IPS DF 6.9 (cell line): ENCODE data around the gene C10orf90.

Experiments
- DNase-seq: peaks from one replicate; pipeline ENCODE4 v3.0.0-alpha.2; 2013; ENCODE audit warnings: low read depth, low spot score
- H3K27ac ChIP-seq: one replicate; pipeline ENCODE4 v1.5.1; 2013; ENCODE audit warnings: low read length, control low read depth
- H3K27me3 ChIP-seq: 2 replicates; pipeline ENCODE4 v1.6.1; 2013; ENCODE audit warnings: mild to moderate bottlenecking, low read length; ENCODE audit not compliant: control insufficient read depth, insufficient read depth
- H3K36me3 ChIP-seq: 2 replicates; pipeline ENCODE4 v1.6.1; 2013; ENCODE audit warnings: low read length; ENCODE audit not compliant: control insufficient read depth, insufficient read depth
- H3K4me1 ChIP-seq: 2 replicates; pipeline ENCODE4 v1.6.1; 2013; ENCODE audit warnings: low read length; ENCODE audit not compliant: control insufficient read depth, insufficient read depth
- H3K4me3 ChIP-seq: 2 replicates; pipeline ENCODE4 v1.5.1; 2013; ENCODE audit warnings: mild to moderate bottlenecking, low read length
- H3K9me3 ChIP-seq: 2 replicates; pipeline ENCODE4 v1.6.1; 2013; ENCODE audit warnings: low read length, inconsistent platforms; ENCODE audit not compliant: control insufficient read depth, insufficient read depth
- WGBS: extraction: QIAGEN DNeasy Blood & Tissue Kit; methylation state at CpG from one replicate; pipeline ENCODE4 v1.1.7; 2013; ENCODE audit warnings: mixed read lengths, missing lambda C conversion rate; ENCODE audit not compliant: insufficient read length, insufficient coverage; 5-methylcytosine and 5-hydroxymethylcytosine counted together

Gene C10orf90

DNA sequence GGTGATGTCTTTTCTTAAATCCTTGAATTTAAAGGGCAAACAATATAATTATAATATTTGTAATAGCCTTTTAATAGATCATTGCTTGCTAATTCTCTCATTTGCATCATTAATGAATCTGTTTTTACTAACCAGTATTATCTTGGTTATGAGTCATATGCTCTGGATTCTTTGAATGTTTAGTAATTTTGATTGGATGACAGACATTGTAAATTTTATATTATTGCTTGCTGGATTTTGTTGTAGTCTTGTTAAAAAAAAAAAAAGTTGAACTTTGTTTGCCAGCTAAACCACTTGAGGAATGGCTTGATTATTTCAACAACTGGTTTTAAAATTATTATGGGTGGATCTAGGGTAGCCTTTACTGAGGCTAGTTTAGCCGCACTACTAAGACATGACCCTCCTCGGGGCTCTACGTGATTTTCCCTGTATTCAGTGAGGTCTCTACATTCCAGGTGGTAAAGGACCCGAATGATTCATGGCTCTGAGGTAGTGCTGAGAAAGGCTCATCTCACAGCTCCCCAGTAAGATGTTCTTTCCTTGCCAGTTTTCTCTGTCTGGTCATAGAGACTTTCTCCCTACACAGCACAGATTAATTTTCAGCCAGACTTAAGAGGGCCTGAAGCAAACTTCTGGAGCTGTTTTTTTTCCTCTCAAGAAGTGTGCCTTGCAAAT, 8.5 kb downstream of the C10orf90 start:
- Histone ChIP-seq H3K27me3 (no peaks in the 10 kb centered on the region), H3K4me1 (no peaks in the 10 kb centered on the region)
- WGBS: no CpG with 5 or more reads among the region's 4 CpGs

DNA sequence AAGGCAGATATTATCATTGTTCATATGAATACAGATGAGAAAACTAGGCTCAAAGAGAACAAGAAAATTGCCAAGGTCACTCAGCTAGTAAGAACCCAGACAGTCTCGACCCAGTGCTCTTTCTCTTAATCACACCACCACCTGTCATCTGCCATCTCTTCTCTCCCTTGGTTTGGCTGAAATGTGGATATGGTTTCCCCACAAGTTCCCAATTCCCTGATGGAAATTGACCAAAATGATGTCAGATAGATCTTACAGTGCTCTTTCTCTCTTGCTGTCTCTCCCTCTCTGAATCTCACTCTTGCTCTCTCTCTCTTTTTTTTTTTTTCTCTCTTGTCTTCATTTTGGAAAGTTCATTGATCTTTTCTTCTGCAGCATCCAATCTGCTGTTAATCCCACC, 9.1 kb downstream of the C10orf90 start:
- Histone ChIP-seq H3K4me3 (no peak overlapping the region), H3K9me3 (no peaks in the 10 kb centered on the region), H3K36me3 (no peaks in the 10 kb centered on the region), H3K4me1 (no peaks in the 10 kb centered on the region), H3K27me3 (no peaks in the 10 kb centered on the region), H3K27ac (no peak overlapping the region)
- DNase-seq: no peak
- WGBS: no CpG with 5 or more reads among the region's 1 CpG

More for the DNA sequence above, 8.5 kb downstream of the C10orf90 start:
- H3K27ac ChIP-seq: no peak overlapping the region
- H3K4me3 ChIP-seq: no peak overlapping the region
- H3K36me3 ChIP-seq: no peaks in the 10 kb centered on the region
- no peak for DNase-seq
- no peaks in the 10 kb centered on the region for H3K9me3 ChIP-seq

DNA sequence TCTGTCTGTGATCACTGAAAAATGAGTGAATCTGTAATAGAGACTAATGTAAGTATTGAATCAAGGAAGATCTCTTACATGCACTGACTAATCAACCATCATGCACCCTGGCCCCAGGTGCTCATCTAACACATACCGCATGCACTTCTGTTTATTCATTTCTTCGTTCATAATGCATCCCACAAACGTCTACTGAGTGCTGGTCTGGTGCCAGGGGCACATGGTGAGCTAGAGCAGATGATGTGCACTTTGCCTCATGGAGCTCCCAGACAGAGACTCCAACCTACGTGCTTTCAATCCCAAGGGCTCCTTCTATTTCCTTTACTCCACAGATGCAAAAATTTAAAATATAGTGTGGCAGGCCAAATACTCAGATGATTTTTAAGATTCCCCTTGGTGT, 10.7 kb downstream of the C10orf90 start:
- no peak overlapping the region for H3K27ac ChIP-seq
- DNase-seq: no peak
- no peaks in the 10 kb centered on the region for H3K36me3 ChIP-seq
- WGBS: no CpG with 5 or more reads among the region's 4 CpGs
- no peak overlapping the region for H3K4me3 ChIP-seq
- no peaks in the 10 kb centered on the region for H3K4me1 ChIP-seq
- H3K9me3 ChIP-seq: no peaks in the 10 kb centered on the region
- H3K27me3 ChIP-seq: no peaks in the 10 kb centered on the region

DNA sequence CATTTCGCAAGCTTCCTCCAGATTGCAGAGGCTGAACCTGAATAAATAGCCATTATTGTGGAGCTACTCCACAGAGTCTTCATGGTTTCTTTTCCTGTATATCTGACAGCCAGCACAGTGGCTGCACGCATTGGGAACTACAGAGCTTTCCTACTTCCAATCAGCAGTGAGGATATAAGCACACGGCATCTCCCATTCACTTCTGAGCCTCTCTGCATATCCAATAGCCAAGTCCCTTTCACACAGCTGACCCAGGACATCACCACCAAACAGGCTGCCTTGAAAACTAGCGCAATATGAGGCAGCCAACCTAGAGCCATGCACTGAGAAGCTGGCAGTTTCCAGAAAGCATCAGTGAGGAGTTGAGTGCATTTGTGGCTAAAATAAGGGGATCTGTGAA, 11.6 kb downstream of the C10orf90 start:
- no peaks in the 10 kb centered on the region for H3K36me3 ChIP-seq
- no CpG with 5 or more reads among the region's 4 CpGs for WGBS
- no peaks in the 10 kb centered on the region for H3K27me3 ChIP-seq
- no peaks in the 10 kb centered on the region for H3K4me1 ChIP-seq
- no peaks in the 10 kb centered on the region for H3K9me3 ChIP-seq
- H3K4me3 ChIP-seq: no peak overlapping the region
- H3K27ac ChIP-seq: no peak overlapping the region
- DNase-seq: no peak

DNA sequence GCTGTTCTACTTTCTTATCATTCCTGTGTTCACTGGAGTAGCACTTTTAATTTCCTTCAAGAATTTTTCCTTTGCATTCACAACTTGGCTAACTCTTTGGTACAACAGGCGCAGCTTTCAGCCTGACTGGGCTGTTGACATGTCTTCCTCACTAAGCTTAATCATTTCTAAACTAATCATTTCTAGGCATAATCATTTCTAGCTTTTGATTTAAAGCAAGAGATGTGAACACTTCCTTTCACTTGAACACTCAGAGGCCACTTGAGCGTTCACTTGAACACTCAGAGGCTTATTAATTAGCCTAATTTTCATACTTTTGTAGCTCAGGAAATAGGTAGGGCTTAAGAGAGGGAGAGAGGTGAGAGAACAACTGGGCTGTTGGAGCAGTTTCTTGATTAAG, 15.9 kb downstream of the C10orf90 start:
- H3K36me3 ChIP-seq: no peaks in the 10 kb centered on the region
- no CpG with 5 or more reads among the region's 2 CpGs for WGBS
- no peak overlapping the region for H3K4me3 ChIP-seq
- H3K9me3 ChIP-seq: no peaks in the 10 kb centered on the region
- H3K27me3 ChIP-seq: no peaks in the 10 kb centered on the region
- no peak for DNase-seq
- no peak overlapping the region for H3K27ac ChIP-seq
- H3K4me1 ChIP-seq: no peaks in the 10 kb centered on the region

DNA sequence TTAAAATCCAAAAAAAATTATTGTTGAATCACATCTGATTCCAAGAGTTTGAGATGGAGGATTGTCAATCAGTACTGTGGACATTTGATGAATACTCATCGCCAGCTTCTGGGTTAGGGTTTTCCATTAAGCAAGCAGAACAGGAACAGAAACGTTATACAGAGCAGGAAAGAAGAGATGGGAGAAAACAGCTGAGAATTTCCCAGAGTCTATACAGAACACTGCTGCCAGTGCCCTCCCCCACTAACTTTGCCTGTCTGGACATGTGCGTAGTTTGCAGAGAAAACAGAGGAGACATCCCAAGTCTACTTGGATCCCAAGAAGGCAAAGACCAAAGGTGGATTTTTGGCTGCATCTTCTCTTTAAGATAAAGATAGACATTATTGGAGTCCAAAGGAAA, 19.0 kb downstream of the C10orf90 start:
- Histone ChIP-seq H3K27me3 (no peaks in the 10 kb centered on the region), H3K36me3 (no peaks in the 10 kb centered on the region), H3K9me3 (no peaks in the 10 kb centered on the region), H3K4me1 (no peaks in the 10 kb centered on the region), H3K27ac (no peak overlapping the region), H3K4me3 (no peak overlapping the region)
- DNase-seq: no peak
- no CpG with 5 or more reads among the region's 3 CpGs for WGBS

DNA sequence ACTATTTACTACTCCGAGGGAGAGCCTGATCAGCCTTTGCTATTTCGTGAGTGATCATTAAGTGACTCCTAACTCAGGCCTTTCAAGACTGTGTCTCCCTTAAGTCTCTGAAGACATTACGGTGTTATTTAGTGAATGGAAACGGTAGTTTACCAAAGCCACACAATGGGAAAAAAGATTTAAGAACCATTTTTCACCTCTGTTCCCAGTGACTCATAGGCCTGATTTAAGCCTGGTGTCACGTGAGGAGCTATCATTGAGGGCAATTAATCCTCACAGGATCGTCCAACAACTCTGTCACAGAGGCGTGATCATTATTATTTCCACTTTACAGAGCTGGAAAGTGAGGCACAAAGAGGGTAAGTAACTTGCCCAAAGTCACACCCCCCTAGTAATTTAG, 20.3 kb downstream of the C10orf90 start:
- no peaks in the 10 kb centered on the region for H3K36me3 ChIP-seq
- no CpG with 5 or more reads among the region's 7 CpGs for WGBS
- H3K4me1 ChIP-seq: no peaks in the 10 kb centered on the region
- H3K9me3 ChIP-seq: no peaks in the 10 kb centered on the region
- H3K27ac ChIP-seq: no peak overlapping the region
- H3K4me3 ChIP-seq: no peak overlapping the region
- H3K27me3 ChIP-seq: no peaks in the 10 kb centered on the region
- DNase-seq: no peak

DNA sequence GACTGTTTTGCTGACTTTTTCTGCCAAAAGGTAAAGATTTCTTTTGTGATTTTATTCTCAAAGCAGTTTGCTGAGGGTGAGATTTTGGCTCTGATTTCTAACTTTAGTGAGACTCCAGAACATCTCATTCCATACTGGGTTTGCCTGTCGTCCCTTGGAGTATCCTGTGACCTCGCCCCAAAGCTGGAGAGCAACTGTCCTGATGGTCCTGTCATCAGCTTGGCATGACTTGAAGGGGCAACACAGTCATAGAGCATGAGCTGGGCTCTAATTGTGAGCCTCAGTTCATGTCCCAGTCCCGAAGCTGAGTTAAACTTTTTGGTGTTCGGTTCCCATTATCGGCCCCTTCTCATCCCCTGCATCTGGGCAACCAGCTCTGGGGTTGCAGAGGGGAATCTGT, 23.4 kb downstream of the C10orf90 start:
- Histone ChIP-seq H3K9me3 (no peaks in the 10 kb centered on the region), H3K4me1 (no peaks in the 10 kb centered on the region), H3K27me3 (no peaks in the 10 kb centered on the region), H3K36me3 (no peaks in the 10 kb centered on the region), H3K4me3 (no peak overlapping the region), H3K27ac (no peak overlapping the region)
- no peak for DNase-seq
- no CpG with 5 or more reads among the region's 5 CpGs for WGBS

DNA sequence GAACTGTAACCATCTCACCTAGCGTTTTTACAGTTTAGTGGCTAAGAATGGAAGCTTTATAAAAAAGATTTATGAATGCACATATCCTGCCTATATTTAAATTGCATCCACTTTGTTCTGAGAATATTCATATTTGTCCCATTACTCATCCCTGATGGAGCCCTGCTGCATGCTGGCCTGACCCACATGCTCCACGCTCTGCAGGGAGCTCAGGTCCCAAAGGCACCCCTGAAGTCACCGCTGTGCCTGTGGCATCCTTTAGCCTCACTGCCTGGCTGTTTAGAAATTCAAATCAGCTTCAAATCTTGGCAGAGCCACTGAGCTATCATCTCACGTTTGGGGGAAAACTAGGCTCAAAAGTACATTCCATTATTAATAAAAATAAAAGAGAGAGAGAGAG, 24.4 kb downstream of the C10orf90 start:
- no peak for DNase-seq
- Histone ChIP-seq H3K27me3 (no peaks in the 10 kb centered on the region), H3K27ac (no peak overlapping the region), H3K9me3 (no peaks in the 10 kb centered on the region), H3K4me3 (no peak overlapping the region), H3K36me3 (no peaks in the 10 kb centered on the region), H3K4me1 (no peaks in the 10 kb centered on the region)
- no CpG with 5 or more reads among the region's 4 CpGs for WGBS

DNA sequence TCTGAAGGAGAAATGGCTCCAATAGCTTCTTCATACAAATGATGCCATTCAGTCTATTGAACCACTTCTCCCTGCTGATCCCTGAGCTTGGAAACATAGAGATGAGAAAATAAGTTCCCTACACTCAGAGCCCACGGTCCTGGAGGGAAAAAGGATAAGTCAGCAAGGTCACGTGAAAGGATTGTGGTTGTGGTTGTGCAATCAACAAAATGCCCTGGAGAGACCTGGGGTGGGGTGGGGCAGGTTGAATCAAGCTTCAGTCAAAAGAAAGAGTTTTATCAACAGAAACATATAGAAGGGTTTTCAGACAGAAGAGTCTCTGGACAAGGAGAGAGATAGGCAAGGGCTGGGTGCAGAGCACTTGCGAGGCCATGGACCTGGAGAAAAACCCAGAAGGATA, 30.1 kb downstream of the C10orf90 start:
- DNase-seq: no peak
- H3K27ac ChIP-seq: no peak overlapping the region
- no peaks in the 10 kb centered on the region for H3K9me3 ChIP-seq
- no peaks in the 10 kb centered on the region for H3K36me3 ChIP-seq
- H3K27me3 ChIP-seq: no peaks in the 10 kb centered on the region
- no peak overlapping the region for H3K4me3 ChIP-seq
- no peaks in the 10 kb centered on the region; the same call in 1 of the 2 replicates for H3K4me1 ChIP-seq
- no CpG with 5 or more reads among the region's 3 CpGs for WGBS

DNA sequence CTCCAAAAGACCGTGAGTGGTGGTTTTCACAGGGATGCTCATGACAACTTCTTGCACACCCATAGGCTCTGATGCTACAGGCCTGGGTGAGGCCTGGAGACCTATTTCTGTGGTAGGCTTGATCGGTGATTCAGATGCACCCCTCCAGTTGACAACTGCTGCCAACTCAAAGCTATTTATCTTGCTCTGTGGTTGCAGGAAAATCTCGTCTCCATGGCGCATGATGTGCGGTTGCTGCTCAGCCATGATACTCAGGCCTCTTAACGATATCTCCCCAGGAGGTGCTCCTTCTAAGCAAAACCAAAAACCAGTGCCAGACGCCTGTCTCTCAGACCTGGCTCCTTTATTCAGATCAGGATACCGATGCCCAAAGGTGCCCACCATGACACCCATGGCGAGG, 31.4 kb downstream of the C10orf90 start:
- Histone ChIP-seq H3K27me3 (no peaks in the 10 kb centered on the region), H3K27ac (no peak overlapping the region), H3K4me3 (no peak overlapping the region), H3K9me3 (no peaks in the 10 kb centered on the region), H3K36me3 (no peaks in the 10 kb centered on the region), H3K4me1 (no peaks in the 10 kb centered on the region; the same call in 1 of the 2 replicates)
- WGBS: no CpG with 5 or more reads among the region's 9 CpGs
- no peak for DNase-seq
